GM18951 (cell line): ENCODE data around the gene TOR2A.

Source experiments
- POLR2A ChIP-seq: IDR thresholded peaks from 4 replicates; pipeline ENCODE4 v1.6.1; 2011; ENCODE audit warnings: mild to moderate bottlenecking; ENCODE audit not compliant: insufficient read length, insufficient read depth; ENCODE audit errors: extremely low read depth
- in situ Hi-C: fragments of 300-500 bp; cut with MboI; formaldehyde crosslinking; loops from one replicate; pipeline ENCODE4 v1.12.0; 2022; ENCODE audit warnings: low sequenced_read_pairs, mixed read lengths, inconsistent platforms; ENCODE audit not compliant: unreplicated experiment

The TOR2A gene

DNA sequence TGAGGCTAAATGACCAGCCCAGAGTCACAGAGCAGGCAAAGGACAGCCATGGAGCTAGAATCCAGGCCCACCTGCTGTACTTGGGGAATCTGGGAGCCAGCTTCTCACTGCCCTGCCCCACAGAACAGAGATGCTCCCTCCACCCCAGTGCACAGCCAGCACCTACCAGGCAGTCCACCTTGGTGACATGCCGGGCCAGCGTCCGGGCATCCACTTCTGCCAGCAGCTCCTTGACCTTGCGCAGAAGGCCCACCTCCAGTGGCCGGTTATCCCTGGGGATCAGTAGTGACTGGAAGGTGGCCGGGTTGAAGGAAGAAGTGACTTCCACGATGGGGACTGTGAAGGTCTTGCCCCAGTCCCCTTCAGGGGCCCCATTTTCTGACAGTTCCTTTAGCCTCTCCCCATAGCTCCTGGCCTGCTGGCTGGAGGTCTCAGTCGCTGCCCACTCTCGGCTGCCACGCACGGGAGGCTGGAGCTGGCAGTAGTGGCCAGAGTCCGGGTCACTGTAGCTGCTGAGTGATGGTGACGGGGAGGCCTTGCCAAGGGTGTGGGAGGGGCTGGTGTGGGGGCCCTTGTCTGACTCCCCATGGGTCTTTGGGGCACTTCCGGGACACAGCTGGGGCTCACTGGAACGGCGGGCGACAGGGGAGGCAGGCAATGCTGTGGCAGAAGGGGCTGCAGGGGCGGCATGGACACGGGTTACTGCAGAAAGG, 9.5 kb upstream of the TOR2A start:
- TF ChIP-seq POLR2A = no peak
- in situ Hi-C loops = no loop called here

DNA sequence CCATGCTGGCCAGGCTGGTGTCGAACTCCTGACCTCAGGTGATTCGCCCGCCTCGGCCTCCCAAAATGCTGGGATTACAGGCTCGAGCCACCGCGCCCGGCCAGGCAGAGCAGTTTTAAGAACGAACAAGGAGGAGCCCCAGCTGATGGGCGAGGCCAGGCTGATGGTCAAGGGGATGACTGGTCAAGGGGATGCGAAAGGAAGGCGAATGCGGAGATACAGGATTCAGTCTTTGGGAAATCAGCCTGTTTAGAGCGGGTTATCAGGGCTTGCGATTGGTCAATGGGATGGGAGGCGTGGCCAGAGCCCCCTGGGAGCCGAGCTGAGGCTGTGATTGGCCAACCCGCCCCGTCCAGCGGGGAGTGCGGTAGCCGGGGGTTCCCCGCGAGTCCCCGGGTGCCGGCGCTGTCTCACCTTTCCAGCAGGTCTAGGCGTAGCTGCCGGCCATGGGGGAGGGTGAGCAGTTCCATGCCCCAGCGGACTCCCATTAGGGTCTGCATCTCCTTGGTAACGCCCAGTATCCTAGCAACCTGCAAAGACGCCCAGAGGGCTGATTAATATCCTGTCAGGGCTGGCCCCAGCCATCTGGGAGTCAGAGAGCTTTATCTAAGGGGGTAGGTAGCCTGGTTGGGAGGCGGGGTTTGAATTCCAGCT, 7.5 kb upstream of the TOR2A start:
- no peak for TF ChIP-seq POLR2A
- in situ Hi-C loops = no loop called here

DNA sequence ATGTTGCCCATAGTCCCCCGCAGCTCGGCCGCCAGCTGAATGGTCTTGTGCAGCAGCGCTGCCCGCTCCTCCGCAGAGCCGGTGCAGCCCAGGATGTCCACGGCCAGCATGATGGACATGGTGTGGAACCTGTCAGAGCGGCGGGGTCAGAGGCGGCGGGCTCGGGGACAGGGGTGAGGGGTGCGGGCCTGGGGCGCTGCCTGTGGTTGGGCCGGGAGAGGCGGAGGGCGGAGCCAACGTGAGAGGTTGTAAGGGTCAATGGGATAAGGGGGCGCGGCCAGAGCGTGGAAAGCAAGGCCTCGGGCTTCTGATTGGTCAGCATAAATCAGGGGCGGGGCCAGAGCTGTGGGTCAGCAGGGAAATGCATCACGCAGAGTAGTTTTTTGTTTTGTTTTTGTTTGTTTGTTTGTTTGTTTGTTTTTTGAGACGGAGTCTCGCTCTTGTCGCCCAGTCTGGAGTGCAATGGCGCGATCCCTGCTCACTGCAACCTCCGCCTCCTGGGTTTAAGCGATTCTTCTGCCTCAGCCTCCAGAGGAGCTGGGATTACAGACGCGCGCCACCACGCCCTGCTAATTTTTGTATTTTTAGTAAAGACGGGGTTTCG, 6.8 kb upstream of the TOR2A start:
- no peak for TF ChIP-seq POLR2A
- in situ Hi-C loops = no loop called here

DNA sequence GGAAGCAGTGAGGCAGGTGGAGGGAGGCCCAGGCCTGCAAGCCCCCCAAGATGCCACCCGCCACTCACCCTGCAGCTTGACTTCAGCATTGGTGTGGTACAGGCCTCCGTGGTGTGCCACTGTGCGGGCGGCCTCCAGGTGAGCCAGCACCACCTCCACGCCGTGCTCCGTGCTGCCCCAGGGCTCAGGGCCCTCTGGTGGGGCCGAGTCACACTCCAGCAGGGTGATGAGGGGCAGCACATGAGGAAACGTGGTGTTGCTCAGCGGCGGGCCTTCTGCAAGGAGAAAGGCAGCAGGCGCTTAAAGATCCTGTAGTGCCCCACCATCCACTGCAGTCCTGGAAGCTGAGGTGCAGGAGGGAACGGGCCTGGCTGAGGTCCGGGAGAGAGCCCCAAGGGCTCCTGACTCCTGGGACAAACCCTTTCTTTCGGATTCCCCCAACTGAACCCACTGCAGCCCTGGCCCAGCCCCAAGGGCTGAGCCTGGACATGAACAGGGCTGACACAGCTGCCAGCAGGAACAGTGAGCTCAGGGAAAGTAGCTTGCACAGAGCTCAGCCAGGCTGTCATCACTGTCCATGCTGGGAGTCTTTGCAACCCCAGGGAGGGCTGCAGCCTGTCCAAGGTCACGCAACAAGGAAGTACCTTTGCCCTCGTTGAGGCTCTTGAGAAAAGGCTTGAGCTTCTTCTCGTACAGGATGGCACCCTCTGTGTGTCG, 4.7 kb upstream of the TOR2A start:
- TF ChIP-seq POLR2A = no peak

DNA sequence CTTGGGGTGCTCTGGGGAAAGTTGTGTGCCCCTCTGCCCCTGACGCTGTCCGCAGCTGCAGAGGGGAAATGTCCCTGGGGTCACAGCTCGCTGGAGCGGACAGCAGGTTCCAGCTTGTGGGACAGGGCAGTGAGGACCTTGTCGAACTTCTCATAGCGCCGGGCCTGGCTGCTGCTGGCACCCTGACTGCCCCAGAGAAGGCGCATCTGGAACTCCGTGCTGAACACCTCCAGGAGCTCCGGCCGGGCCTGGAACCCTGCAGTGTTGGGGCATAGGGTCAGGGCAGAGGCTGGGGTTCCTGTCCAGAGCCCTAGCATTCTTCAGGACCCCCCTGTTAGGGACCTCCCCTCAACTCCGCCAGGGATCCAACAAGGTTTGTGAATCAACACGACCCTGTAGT, 3.6 kb upstream of the TOR2A start:
- no peak for TF ChIP-seq POLR2A
- in situ Hi-C loops = loop anchor here (10.0 kb wide), 1 partner anchor 176 kb away; the partner anchor contains the start of gene ST6GALNAC4

More for the DNA sequence above, 4.7 kb upstream of the TOR2A start:
- in situ Hi-C loops = loop anchor here (10.0 kb wide), 1 partner anchor 175 kb away; the partner anchor contains the start of gene ST6GALNAC4

DNA sequence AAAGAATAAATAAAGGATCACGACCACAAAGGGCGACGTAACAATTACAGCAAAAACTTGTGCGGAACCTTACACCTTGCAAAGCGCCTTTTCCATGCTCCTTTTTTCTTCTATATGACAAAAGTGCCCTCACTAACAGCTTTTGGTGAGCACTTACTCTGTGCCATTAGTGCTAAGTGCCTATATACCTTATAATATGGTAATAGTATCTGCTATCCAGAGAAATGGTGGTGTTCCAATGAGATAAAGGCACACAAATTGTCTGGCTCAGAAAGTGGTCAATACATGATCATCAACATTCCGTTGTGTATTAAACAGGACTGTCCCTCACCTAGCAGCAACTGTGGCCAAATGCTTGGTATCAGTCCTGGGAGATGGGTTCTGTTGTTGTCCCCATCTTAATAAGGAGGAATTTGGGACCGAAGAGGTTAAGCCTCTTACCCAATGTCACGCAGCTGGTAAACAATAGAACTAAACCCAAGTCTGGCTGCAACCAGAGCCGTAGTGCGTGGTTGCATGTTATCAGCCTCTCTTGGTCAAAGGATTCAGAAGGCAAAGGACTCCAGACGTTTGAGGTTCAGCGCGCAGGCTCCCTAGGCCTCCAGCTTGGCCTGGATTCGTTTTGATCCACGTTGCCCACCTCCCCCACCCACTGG, 564 bp upstream of the TOR2A start:
- TF ChIP-seq POLR2A = no peak
- in situ Hi-C loops = loop anchor here (10.0 kb wide), 1 partner anchor 179 kb away; the partner anchor contains the start of gene ST6GALNAC4

DNA sequence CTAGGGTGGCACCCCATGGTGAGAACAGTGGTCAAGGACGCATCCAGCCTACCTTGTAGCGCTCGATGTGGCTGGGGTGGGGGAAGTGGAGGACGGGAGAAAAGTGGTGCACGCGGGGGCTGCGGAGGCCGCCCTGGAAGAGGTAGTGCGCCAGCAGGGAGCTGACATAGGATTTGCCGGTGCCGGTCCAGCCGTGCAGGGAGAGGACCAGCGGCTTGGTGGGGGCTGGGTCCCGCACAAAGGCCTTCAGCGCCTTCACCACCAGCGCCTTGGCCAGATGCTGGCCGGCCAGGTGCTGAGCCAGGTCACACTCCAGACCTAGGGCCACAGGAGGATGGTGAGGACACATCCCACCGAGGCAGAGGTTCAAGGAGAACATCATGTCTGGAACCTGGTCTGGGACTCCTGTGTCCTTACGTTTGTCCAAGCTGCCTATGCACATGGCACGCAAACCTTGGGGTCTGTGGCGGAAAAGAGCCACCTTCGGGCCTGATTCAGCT, 797 bp downstream of the TOR2A start:
- no peak for TF ChIP-seq POLR2A
- in situ Hi-C loops = loop anchor here (10.0 kb wide), 1 partner anchor 181 kb away; the partner anchor contains the start of gene ST6GALNAC4

DNA sequence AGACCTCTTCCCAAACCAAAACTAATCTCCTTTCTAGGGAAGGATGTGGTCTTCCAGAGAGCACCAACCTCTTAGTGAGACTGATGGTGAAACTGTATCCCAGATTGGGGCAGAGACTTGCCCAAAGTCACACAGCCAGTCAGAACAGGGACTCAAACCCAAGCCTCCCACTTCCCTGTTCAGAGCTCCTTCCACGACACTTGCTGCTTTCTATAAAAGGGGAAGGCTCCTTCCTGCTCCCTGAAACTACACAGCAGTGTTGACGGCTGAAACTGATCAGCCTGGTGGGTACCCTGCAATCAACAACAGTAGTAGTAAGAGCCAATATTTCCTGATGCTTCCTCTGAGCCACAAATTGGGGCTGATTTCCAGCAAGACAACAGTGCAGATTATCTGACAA, 1.5 kb downstream of the TOR2A start:
- TF ChIP-seq POLR2A = no peak
- in situ Hi-C loops = loop anchor here (10.0 kb wide), 1 partner anchor 181 kb away; the partner anchor contains the start of gene ST6GALNAC4

DNA sequence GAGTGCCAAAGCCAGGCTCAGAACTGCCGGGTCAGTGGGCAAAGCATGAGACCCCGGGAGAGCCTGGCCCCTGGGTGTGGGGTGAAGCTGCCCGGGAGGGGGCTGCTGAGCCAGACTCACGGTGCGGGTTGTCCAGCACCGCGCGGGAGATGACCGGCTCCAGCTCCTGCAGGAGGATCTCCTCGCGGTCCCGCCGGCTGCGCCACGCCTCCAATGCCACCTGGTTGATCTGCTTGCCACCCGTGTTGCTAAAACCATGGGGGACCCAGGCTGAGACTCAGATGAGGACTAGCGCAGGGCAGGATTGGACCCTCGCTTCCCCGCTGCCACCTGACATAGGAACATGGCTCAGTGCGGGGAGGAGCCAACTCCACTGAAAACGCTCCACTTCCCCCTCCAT, 2.6 kb downstream of the TOR2A start:
- no peak for TF ChIP-seq POLR2A
- in situ Hi-C loops = loop anchor here (10.0 kb wide), 1 partner anchor 182 kb away; the partner anchor contains the start of gene ST6GALNAC4

DNA sequence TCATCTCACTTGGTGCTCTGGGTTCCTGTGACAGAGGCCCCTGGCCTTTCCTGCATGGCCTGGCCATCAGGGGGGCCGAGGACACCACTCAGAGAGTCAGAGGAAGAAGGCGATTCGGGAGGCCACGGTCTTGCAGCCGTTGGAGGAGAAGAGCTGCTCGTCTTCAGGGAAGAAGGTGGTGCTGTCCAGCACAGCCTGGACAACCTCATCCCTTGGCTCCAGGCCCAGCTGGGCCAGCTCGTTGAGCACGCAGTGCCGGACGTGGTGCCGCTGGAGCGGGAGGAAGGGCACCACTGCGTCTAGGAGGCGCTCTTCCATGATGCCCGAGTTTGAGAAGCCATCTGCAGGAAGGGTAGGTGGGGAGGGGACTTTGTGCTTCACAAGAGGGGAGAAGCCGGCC, 3.2 kb downstream of the TOR2A start:
- in situ Hi-C loops = loop anchor here (10.0 kb wide), 1 partner anchor 183 kb away; the partner anchor contains the start of gene ST6GALNAC4

DNA sequence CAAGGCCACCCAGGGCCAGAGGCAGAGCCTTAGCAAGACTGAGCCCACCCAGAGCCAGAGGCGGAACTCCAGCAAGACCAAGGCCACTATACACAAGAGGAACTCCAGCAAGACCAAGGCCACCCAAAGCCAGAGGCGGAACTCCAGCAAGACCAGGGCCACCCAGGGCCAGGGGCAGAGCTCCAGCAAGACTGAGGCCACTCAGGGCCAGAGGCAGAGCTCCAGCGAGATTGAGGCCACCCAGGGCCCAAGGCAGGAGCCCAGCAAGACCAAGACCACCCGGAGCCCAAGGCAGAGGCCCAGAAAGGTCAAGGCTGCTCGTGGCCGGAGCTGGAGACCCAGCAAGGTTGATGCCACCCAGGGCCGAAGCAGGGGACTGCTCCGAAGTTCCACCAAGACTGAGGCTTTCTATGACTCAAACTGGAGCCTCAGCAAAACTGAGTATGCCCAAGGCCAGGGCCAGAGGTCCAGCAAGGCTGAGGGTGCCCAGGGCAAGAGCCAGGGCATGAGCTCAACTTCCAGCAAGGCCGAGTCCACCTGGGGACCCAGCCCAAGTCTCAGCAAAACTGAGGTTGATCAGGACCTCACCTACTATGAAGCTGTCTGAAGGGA, 4.2 kb downstream of the TOR2A start:
- in situ Hi-C loops = loop anchor here (10.0 kb wide), 1 partner anchor 184 kb away; the partner anchor contains the start of gene ST6GALNAC4
- no peak for TF ChIP-seq POLR2A

More for the DNA sequence above, 3.2 kb downstream of the TOR2A start:
- TF ChIP-seq POLR2A = no peak

DNA sequence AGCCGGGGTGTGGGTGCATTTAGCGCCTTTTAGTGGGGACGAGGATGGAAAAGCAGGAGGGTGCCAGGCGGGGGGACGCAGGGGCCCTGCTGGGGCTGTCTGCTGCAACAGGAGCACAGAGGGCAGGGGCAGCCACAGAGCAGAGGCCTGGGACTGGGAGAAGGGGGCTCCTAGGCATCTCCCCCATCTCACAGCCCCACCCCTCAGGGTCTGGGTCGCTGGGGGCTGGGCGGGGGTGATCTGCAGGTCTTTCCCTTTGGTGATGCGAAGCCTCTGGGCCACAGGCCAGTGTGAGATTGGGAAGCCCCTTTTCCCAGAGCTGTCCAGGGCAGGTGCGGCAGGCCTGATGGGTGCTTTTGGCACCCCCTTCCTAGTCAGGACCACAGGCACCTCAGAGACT, 4.8 kb downstream of the TOR2A start:
- in situ Hi-C loops = loop anchor here (10.0 kb wide), 1 partner anchor 185 kb away; the partner anchor contains the start of gene ST6GALNAC4
- no peak for TF ChIP-seq POLR2A
